Stomach (tissue), 9 donors: Measurements from ENCODE around the gene LMBRD2. TPM values are rescaled to one million over a fixed set of nuclear protein-coding genes. Genes with fewer than 3 reads are reported as not detected.

Experiments used
- DNase-seq, 2 donors: peaks; one replicate each; pipeline versions ENCODE4 v3.0.0 to v3.0.0-alpha.2; 2013 to 2019
- H3K27ac ChIP-seq, 5 donors: fragments of 200-600 bp in 4 of 5; sonication (generic) in 4 of 5; one replicate each; pipeline ENCODE4 v1.5.1; 2013 to 2019; ENCODE audit warnings: mild to moderate bottlenecking in 1 of 5, moderate library complexity in 1 of 5
- H3K27me3 ChIP-seq, 3 donors: fragments of 200-600 bp; sonication (generic); one replicate each; pipeline ENCODE4 v1.5.1; 2017 to 2019; ENCODE audit warnings: mixed run types in 1 of 3
- H3K36me3 ChIP-seq, 4 donors: fragments of 200-600 bp; sonication (generic); 1 replicate in 3 of 4; 2 replicates in 1 of 4; pipeline ENCODE4 v1.5.1; 2016 to 2019
- H3K4me1 ChIP-seq, 4 donors: fragments of 200-600 bp; sonication (generic); one replicate each; pipeline ENCODE4 v1.5.1; 2016 to 2019
- H3K4me3 ChIP-seq, 4 donors: fragments of 200-600 bp; sonication (generic) in 3 of 4; one replicate each; pipeline ENCODE4 v1.5.1; 2016 to 2019; ENCODE audit warnings: mild to moderate bottlenecking in 1 of 4
- H3K9me3 ChIP-seq, 4 donors: fragments of 200-600 bp; sonication (generic); one replicate each; pipeline ENCODE4 v1.5.1; 2016 to 2019
- EP300 ChIP-seq: sonication (generic); formaldehyde crosslinking; IDR thresholded peaks from one replicate; pipeline ENCODE4 v1.6.1; 2017; ENCODE audit warnings: antibody characterized with exemption
- POLR2A ChIP-seq, 4 donors: fragments of 450-650 bp; IDR thresholded peaks; one replicate each; pipeline ENCODE4 v1.6.1; 2016; ENCODE audit warnings: antibody characterized with exemption in 4 of 4, control low read depth in 2 of 4, mild to moderate bottlenecking in 1 of 4, moderate library complexity in 1 of 4
- POLR2AphosphoS5 ChIP-seq, 3 donors: sonication (generic); formaldehyde crosslinking; IDR thresholded peaks; one replicate each; pipeline ENCODE4 v1.6.1; 2016; ENCODE audit warnings: antibody characterized with exemption in 3 of 3
- whole genome bisulfite sequencing, 5 donors: extraction: QIAGEN DNeasy Blood & Tissue Kit in 3 of 5; methylation state at CpG; one replicate each; pipeline versions ENCODE4 v1.1.5 to v1.1.7; 2013 to 2018; 5-methylcytosine and 5-hydroxymethylcytosine counted together
- intact Hi-C: fragments of 100-400 bp; cut with DNase I; formaldehyde crosslinking; loops from one replicate; pipeline ENCODE4 v1.15.1; 2023; ENCODE audit warnings: low total_unique reads
- polyA plus RNA-seq, 3 donors: library from polyadenylated mRNA; stranded (reverse); fragments of 200-250 nt; gene quantifications; one replicate each; pipeline ENCODE4 v1.2.3, GENCODE V29; 2013
- total RNA-seq, 5 donors: library from RNA; depleted of rRNA; stranded (reverse); fragments of >200 nt; gene quantifications; one replicate each; pipeline versions ENCODE4 v1.1.0 to v1.2.3, GENCODE V29; 2014 to 2016
- TF ChIP-seq, protein P1 (sequence below), 7 experiments: fragments of 450-650 bp in 4 of 7; fragments of 200-600 bp in 3 of 7; sonication (generic) in 3 of 7; IDR thresholded peaks; one replicate each; pipeline ENCODE4 v1.5.1; 2016 to 2019; ENCODE audit warnings: antibody characterized with exemption in 7 of 7, control low read depth in 2 of 7, mild to moderate bottlenecking in 1 of 7
- donor health status: healthy with polysubstance abuse.
- donor health status: Bipolar disorder and iron deficiency.
- donor health status: healthy.

LMBRD2 gene
- total and polyA plus RNA-seq, 8 donors = 0.58 to 122 (median 4.9) TPM

DNA sequence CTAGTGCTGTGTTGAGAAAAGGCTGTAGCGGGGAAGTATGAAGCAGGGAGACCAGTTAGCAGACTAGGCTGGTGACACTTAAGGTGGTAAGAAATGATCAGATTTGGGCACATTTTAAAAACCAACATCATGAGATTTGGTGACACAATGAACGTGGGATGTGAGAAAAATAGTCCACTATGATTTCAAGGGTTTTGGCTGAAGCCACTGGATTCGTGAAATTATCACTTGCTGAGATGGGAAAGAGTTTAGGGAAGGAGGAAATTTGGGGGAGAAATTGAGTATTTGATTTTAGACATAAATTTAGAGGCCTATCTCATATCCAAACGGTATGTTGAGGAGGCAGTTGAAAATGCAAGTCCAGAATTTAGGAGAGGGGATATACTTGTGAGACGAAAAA, 23.4 kb upstream of the LMBRD2 start:
- intact Hi-C loops = no loop called here
- DNase-seq = no peak
- Histone ChIP-seq H3K4me1 (peaks cover 0 to 6% (median 0%) of the 10 kb centered on the region in 4 donors), H3K4me3 (no peak overlapping the region), H3K36me3 (peaks cover 11 to 79% (median 71%) of the 10 kb centered on the region in 4 donors), H3K27ac (no peak overlapping the region), H3K9me3 (no peaks in the 10 kb centered on the region), H3K27me3 (no peaks in the 10 kb centered on the region)
- WGBS, 5 donors = 81 to 88% (median 84%) methylated on average over 5 of the region's 5 CpGs
- TF ChIP-seq POLR2AphosphoS5 (IDR thresholded peaks at IDR 0.05) = no peak
- no peak for TF ChIP-seq POLR2A (IDR thresholded peaks at IDR 0.05)
- TF ChIP-seq, protein P1, sequence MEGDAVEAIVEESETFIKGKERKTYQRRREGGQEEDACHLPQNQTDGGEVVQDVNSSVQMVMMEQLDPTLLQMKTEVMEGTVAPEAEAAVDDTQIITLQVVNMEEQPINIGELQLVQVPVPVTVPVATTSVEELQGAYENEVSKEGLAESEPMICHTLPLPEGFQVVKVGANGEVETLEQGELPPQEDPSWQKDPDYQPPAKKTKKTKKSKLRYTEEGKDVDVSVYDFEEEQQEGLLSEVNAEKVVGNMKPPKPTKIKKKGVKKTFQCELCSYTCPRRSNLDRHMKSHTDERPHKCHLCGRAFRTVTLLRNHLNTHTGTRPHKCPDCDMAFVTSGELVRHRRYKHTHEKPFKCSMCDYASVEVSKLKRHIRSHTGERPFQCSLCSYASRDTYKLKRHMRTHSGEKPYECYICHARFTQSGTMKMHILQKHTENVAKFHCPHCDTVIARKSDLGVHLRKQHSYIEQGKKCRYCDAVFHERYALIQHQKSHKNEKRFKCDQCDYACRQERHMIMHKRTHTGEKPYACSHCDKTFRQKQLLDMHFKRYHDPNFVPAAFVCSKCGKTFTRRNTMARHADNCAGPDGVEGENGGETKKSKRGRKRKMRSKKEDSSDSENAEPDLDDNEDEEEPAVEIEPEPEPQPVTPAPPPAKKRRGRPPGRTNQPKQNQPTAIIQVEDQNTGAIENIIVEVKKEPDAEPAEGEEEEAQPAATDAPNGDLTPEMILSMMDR (IDR thresholded peaks at IDR 0.05) = no peak
- TF ChIP-seq EP300 = no peak

DNA sequence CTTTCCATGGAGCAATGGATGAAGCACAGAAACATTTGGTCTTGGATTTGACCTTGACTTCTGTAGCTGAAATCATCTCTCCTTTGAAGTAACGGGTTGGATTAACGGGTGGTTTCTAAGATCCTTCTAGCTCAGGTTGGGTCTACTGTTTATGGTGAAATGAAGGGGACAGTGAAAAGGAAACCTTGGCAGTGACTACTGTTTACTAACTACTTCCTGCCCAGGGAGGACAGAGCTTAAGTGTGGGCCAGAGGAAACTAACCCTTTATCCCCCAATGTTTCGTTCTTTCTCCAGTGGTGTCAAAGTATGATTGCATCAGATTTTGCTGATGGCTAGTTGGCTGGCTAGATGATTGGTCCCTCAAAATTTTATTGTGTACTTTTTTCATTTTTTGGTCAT, 22.4 kb upstream of the LMBRD2 start:
- Histone ChIP-seq H3K9me3 (no peaks in the 10 kb centered on the region), H3K4me1 (peaks cover 0 to 6% (median 0%) of the 10 kb centered on the region in 4 donors), H3K27ac (no peak overlapping the region), H3K4me3 (no peak overlapping the region), H3K27me3 (no peaks in the 10 kb centered on the region), H3K36me3 (peaks cover 11 to 79% (median 72%) of the 10 kb centered on the region in 4 donors)
- WGBS, 5 donors = 63 to 76% (median 67%) methylated on average over 3 of the region's 3 CpGs
- TF ChIP-seq, protein P1 (IDR thresholded peaks at IDR 0.05) = no peak
- TF ChIP-seq POLR2AphosphoS5 (IDR thresholded peaks at IDR 0.05) (no peak), POLR2A (IDR thresholded peaks at IDR 0.05) (no peak), EP300 (no peak)
- no peak for DNase-seq
- intact Hi-C loops = no loop called here

DNA sequence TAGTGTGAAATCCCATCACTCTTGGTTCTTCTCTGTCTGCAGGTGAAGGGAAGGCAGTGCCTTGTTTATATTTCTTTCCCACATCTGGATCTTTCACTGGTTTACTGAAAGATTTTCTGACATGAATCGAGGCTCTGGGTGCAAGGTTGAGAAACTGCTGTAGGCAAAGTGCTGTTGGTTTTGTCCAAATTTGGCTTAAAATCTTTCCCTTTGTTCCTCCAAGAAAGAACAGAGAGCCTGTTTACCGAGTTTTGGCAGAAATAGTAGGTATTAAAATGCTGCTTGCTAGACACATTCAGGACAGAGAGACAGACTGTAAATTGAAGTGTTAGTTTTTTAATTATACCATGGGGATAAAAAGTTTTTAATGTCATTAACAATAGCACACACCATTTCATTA, 21.7 kb upstream of the LMBRD2 start:
- intact Hi-C loops = no loop called here
- Histone ChIP-seq H3K36me3 (peaks cover 18 to 79% (median 73%) of the 10 kb centered on the region in 4 donors), H3K4me3 (no peak overlapping the region), H3K27me3 (no peaks in the 10 kb centered on the region), H3K9me3 (no peaks in the 10 kb centered on the region), H3K27ac (no peak overlapping the region), H3K4me1 (peaks cover 0 to 6% (median 0%) of the 10 kb centered on the region in 4 donors)
- 66 to 79% (median 75%) methylated on average over 2 of the region's 2 CpGs for WGBS, 5 donors
- TF ChIP-seq EP300 = no peak
- no peak for TF ChIP-seq POLR2AphosphoS5 (IDR thresholded peaks at IDR 0.05)
- TF ChIP-seq, protein P1 (IDR thresholded peaks at IDR 0.05) = no peak
- TF ChIP-seq POLR2A (IDR thresholded peaks at IDR 0.05) = no peak
- DNase-seq = no peak

DNA sequence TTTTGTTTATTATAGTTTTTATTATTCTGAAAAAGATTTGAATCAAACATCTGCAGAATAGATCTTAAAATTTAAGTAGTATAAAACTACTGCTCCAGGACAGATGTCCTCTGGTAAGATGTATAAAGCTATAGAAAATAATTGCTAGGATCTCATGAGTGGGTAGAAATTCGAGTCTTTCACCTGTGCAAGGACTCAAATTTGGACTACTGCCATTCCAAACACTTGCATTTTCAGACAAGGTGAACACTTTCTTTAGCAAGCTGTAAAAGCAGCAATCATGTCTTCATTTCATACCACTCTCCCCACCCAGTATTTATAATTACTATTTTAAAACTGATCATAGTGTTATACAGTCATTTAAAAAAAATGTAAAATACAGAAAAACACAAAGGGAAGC, 20.9 kb upstream of the LMBRD2 start:
- TF ChIP-seq POLR2A (IDR thresholded peaks at IDR 0.05) = no peak
- TF ChIP-seq, protein P1 (IDR thresholded peaks at IDR 0.05) = no peak
- TF ChIP-seq EP300 = no peak
- no peak for TF ChIP-seq POLR2AphosphoS5 (IDR thresholded peaks at IDR 0.05)
- H3K27ac ChIP-seq = no peak overlapping the region
- intact Hi-C loops = no loop called here
- H3K36me3 ChIP-seq = peaks cover 26 to 82% (median 78%) of the 10 kb centered on the region in 4 donors
- H3K4me1 ChIP-seq = no peaks in the 10 kb centered on the region
- no peaks in the 10 kb centered on the region for H3K27me3 ChIP-seq
- WGBS, 5 donors = 31 to 69% (median 37%) methylated on average over 1 of the region's 1 CpG
- no peak overlapping the region for H3K4me3 ChIP-seq
- no peaks in the 10 kb centered on the region for H3K9me3 ChIP-seq
- no peak for DNase-seq
